Measurements from ENCODE around the gene FOXK2.

DNA sequence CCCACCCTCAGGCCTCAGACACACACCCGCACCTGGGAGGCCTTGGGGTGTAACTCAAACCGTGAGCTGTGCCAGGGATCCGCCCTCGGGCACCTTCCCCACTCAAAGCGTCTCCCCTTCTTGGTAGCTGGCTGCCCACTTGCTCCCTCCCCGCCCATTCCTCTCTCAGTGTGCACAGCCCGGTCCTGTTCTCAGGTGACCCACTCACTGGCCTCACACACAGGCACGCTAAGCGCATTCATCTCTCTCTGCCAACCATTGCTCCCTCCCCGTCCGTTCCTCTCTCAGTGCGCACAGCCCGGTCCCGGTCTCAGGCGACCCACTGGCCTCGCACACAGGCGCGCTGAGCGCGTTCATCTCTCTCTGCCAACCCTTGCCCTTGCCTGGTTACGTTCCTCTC, 107.9 kb downstream of the FOXK2 start:
- TF ChIP-seq, protein P1, sequence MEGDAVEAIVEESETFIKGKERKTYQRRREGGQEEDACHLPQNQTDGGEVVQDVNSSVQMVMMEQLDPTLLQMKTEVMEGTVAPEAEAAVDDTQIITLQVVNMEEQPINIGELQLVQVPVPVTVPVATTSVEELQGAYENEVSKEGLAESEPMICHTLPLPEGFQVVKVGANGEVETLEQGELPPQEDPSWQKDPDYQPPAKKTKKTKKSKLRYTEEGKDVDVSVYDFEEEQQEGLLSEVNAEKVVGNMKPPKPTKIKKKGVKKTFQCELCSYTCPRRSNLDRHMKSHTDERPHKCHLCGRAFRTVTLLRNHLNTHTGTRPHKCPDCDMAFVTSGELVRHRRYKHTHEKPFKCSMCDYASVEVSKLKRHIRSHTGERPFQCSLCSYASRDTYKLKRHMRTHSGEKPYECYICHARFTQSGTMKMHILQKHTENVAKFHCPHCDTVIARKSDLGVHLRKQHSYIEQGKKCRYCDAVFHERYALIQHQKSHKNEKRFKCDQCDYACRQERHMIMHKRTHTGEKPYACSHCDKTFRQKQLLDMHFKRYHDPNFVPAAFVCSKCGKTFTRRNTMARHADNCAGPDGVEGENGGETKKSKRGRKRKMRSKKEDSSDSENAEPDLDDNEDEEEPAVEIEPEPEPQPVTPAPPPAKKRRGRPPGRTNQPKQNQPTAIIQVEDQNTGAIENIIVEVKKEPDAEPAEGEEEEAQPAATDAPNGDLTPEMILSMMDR (IDR thresholded peaks at IDR 0.05) = no peak
- no peak for TF ChIP-seq POLR2A (IDR thresholded peaks at IDR 0.05)

Data from uterus (tissue), 2 donors.